Naive thymus-derived CD4-positive, alpha-beta T cell (primary cell): ENCODE measurements around the gene FHIT. TPM values are rescaled to one million over a fixed set of nuclear protein-coding genes. Genes with fewer than 3 reads are reported as not detected.
"Not testable (repeated sequence)": the region's sequence is repeated elsewhere in the genome, so short reads cannot be mapped to it uniquely, and the experiment has no call there.

Experiments
- ATAC-seq: fragments of 150-1000 bp; cut with Tn5 transposase; 2 replicates; pipeline ENCODE4 v1.10.0; 2021; ENCODE audit warnings: mild to moderate bottlenecking, moderate library complexity
- CTCF ChIA-PET: fragments of 350-600 bp; sonication (Branson Sonifier 250); formaldehyde crosslinking; loops from one replicate; lab custom pipeline; 2021; ENCODE audit warnings: antibody characterized with exemption; lab: Charles Lee
- POLR2A ChIA-PET: fragments of 350-600 bp; sonication (Branson Sonifier 250); formaldehyde crosslinking; loops from one replicate; lab custom pipeline; 2021; ENCODE audit warnings: antibody characterized with exemption, inconsistent platforms; lab: Charles Lee
- DNase-seq, 9 donors: peaks; one replicate each; pipeline versions ENCODE4 v3.0.0 to v3.0.0-alpha.2; 2020 to 2022; ENCODE audit warnings: mixed read lengths in 1 of 9
- H3K27ac ChIP-seq: one replicate; pipeline ENCODE4 v1.7.0; 2013; ENCODE audit warnings: mild to moderate bottlenecking, low read depth, low read length, moderate library complexity
- H3K27me3 ChIP-seq, 2 donors: one replicate each; pipeline ENCODE4 v1.7.0; 2013; ENCODE audit warnings: low read length in 2 of 2, mild to moderate bottlenecking in 2 of 2, moderate library complexity in 2 of 2; ENCODE audit not compliant: control insufficient read depth in 2 of 2, insufficient read depth in 2 of 2
- H3K36me3 ChIP-seq, 3 experiments: 1 replicate in 2 of 3; 2 replicates in 1 of 3; pipeline ENCODE4 v1.7.0; 2013; ENCODE audit warnings: low read length in 3 of 3, mild to moderate bottlenecking in 3 of 3, moderate library complexity in 1 of 3; ENCODE audit not compliant: insufficient read depth in 3 of 3, control insufficient read depth in 2 of 3
- H3K4me1 ChIP-seq, 2 donors: one replicate each; pipeline ENCODE4 v1.7.0; 2013; ENCODE audit warnings: low read length in 2 of 2, mild to moderate bottlenecking in 2 of 2, moderate library complexity in 1 of 2; ENCODE audit not compliant: control insufficient read depth in 2 of 2, insufficient read depth in 2 of 2
- H3K4me3 ChIP-seq: 2 replicates; pipeline ENCODE4 v1.7.0; 2013; ENCODE audit warnings: mild to moderate bottlenecking, low read length
- H3K9me3 ChIP-seq, 3 experiments: 1 replicate in 2 of 3; 2 replicates in 1 of 3; pipeline ENCODE4 v1.7.0; 2013; ENCODE audit warnings: low read length in 3 of 3; ENCODE audit not compliant: control insufficient read depth in 2 of 3
- H3K27ac Mint-ChIP-seq, 9 donors: one replicate each; pipeline ENCODE4 v1.8.0; 2020 to 2022; ENCODE audit warnings: mixed read lengths in 9 of 9, mild to moderate bottlenecking in 8 of 9, moderate library complexity in 5 of 9, inconsistent platforms in 2 of 9
- H3K27me3 Mint-ChIP-seq, 5 donors: one replicate each; pipeline ENCODE4 v1.8.0; 2021 to 2022; ENCODE audit warnings: mixed read lengths in 5 of 5, mild to moderate bottlenecking in 1 of 5
- H3K36me3 Mint-ChIP-seq, 5 donors: one replicate each; pipeline ENCODE4 v1.8.0; 2020 to 2022; ENCODE audit warnings: mixed read lengths in 5 of 5, mild to moderate bottlenecking in 3 of 5, inconsistent platforms in 1 of 5
- H3K4me1 Mint-ChIP-seq, 7 donors: one replicate each; pipeline ENCODE4 v1.8.0; 2020 to 2022; ENCODE audit warnings: mixed read lengths in 7 of 7, mild to moderate bottlenecking in 3 of 7, inconsistent platforms in 1 of 7
- H3K4me3 Mint-ChIP-seq, 10 donors: one replicate each; pipeline ENCODE4 v1.8.0; 2020 to 2022; ENCODE audit warnings: mild to moderate bottlenecking in 10 of 10, mixed read lengths in 10 of 10, moderate library complexity in 6 of 10, inconsistent platforms in 2 of 10
- H3K9me3 Mint-ChIP-seq, 11 donors: one replicate each; pipeline ENCODE4 v1.8.0; 2020 to 2022; ENCODE audit warnings: mixed read lengths in 11 of 11, mild to moderate bottlenecking in 4 of 11, inconsistent platforms in 1 of 11, moderate library complexity in 1 of 11
- intact Hi-C, 2 donors: fragments of 100-400 bp; cut with micrococcal nuclease; formaldehyde crosslinking; loops; one replicate each; pipeline ENCODE4 v1.15.1; 2023
- polyA plus RNA-seq, 2 donors: library from polyadenylated mRNA; unstranded; fragments of 300-500 nt; fragmentation: Illumina TruSeq; gene quantifications; one replicate each; pipeline ENCODE4 v1.2.3, GENCODE V29; 2021
- total RNA-seq, 6 experiments: library from RNA in 5 of 6; stranded (reverse) in 5 of 6; gene quantifications; 1 replicate in 5 of 6; 2 replicates in 1 of 6; pipeline ENCODE4 v1.2.3 and lab custom pipeline; 2021 to 2026

The FHIT gene
- total and polyA plus RNA-seq, 7 experiments from 2014 or later, result 51.2 to 230 (median 152) TPM

- intact Hi-C loops, result no loop called here
- ATAC-seq, result no peak
- no peaks in the 10 kb centered on the region for H3K27me3 Mint-ChIP-seq
Observed at GRCh38 chr3:61031503-61031902, 219.7 kb downstream of the FHIT start.

GRCh38 chr3:61030469-61031035, 220.7 kb downstream of the FHIT start:
- no peak overlapping the region for H3K27ac ChIP-seq
- POLR2A ChIA-PET, result no interaction called here
- Mint-ChIP-seq H3K27ac (no peak overlapping the region), H3K4me1 (no peaks in the 10 kb centered on the region), H3K36me3 (peaks cover 0 to 19% (median 4%) of the 10 kb centered on the region in 5 donors), H3K27me3 (no peaks in the 10 kb centered on the region), H3K9me3 (peaks cover 0 to 14% (median 2%) of the 10 kb centered on the region in 11 donors), H3K4me3 (no peak overlapping the region)
- H3K27me3 ChIP-seq, result no peaks in the 10 kb centered on the region
- CTCF ChIA-PET, result no interaction called here
- DNase-seq (no peak), ATAC-seq (no peak)
- no peaks in the 10 kb centered on the region for H3K9me3 ChIP-seq
- H3K4me1 ChIP-seq, result no peaks in the 10 kb centered on the region
- intact Hi-C loops, result no loop called here
- no peaks in the 10 kb centered on the region for H3K36me3 ChIP-seq
- H3K4me3 ChIP-seq, result no peak overlapping the region

More at GRCh38 chr3:61031503-61031902, 219.7 kb downstream of the FHIT start:
- Mint-ChIP-seq H3K4me1 (no peaks in the 10 kb centered on the region), H3K27ac (no peak overlapping the region), H3K36me3 (peaks cover 0 to 19% (median 4%) of the 10 kb centered on the region in 5 donors), H3K9me3 (peaks cover 0 to 14% (median 2%) of the 10 kb centered on the region in 11 donors), H3K4me3 (no peak overlapping the region)
- no peaks in the 10 kb centered on the region for H3K36me3 ChIP-seq
- CTCF ChIA-PET, result no interaction called here
- H3K27ac ChIP-seq, result no peak overlapping the region
- H3K4me3 ChIP-seq, result no peak overlapping the region
- H3K9me3 ChIP-seq, result no peaks in the 10 kb centered on the region
- POLR2A ChIA-PET, result no interaction called here
- no peaks in the 10 kb centered on the region for H3K27me3 ChIP-seq
- no peak for DNase-seq
- H3K4me1 ChIP-seq, result no peaks in the 10 kb centered on the region

GRCh38 chr3:61029194-61029593, 222.1 kb downstream of the FHIT start:
- Histone ChIP-seq H3K27me3 (no peaks in the 10 kb centered on the region), H3K36me3 (no peaks in the 10 kb centered on the region), H3K4me3 (no peak overlapping the region), H3K27ac (no peak overlapping the region), H3K4me1 (no peaks in the 10 kb centered on the region), H3K9me3 (no peaks in the 10 kb centered on the region)
- DNase-seq, result no peak
- Mint-ChIP-seq H3K27ac (no peak overlapping the region), H3K4me1 (no peaks in the 10 kb centered on the region), H3K36me3 (peaks cover 0 to 10% (median 4%) of the 10 kb centered on the region in 5 donors), H3K4me3 (no peak overlapping the region), H3K27me3 (no peaks in the 10 kb centered on the region), H3K9me3 (peaks cover 0 to 10% (median 2%) of the 10 kb centered on the region in 11 donors)
- CTCF ChIA-PET, result interaction anchor here (0.6 kb wide), 1 partner anchor 429 kb away, joined by 8 read pairs; no protein-coding TSS in a partner anchor
- intact Hi-C loops, result no loop called here
- POLR2A ChIA-PET, result no interaction called here
- ATAC-seq, result no peak

GRCh38 chr3:61018807-61019206, 232.4 kb downstream of the FHIT start:
- no peaks in the 10 kb centered on the region for H3K27me3 ChIP-seq
- no peak overlapping the region for H3K27ac Mint-ChIP-seq
- ATAC-seq (no peak), DNase-seq (no peak)
- H3K27ac ChIP-seq, result no peak overlapping the region
- intact Hi-C loops, result no loop called here
- H3K27me3 Mint-ChIP-seq, result no peaks in the 10 kb centered on the region
- H3K4me3 Mint-ChIP-seq, result no peak overlapping the region
- H3K36me3 Mint-ChIP-seq, result peaks cover 0 to 17% (median 8%) of the 10 kb centered on the region in 5 donors
- H3K36me3 ChIP-seq, result no peaks in the 10 kb centered on the region
- no peaks in the 10 kb centered on the region for H3K4me1 ChIP-seq
- H3K4me3 ChIP-seq, result no peak overlapping the region
- no peaks in the 10 kb centered on the region for H3K4me1 Mint-ChIP-seq
- peaks cover 4 to 30% (median 20%) of the 10 kb centered on the region in 11 donors for H3K9me3 Mint-ChIP-seq
- CTCF ChIA-PET, result no interaction called here
- no peaks in the 10 kb centered on the region for H3K9me3 ChIP-seq
- POLR2A ChIA-PET, result no interaction called here

- Mint-ChIP-seq H3K36me3 (peaks cover 0 to 10% (median 7%) of the 10 kb centered on the region in 5 donors), H3K9me3 (peaks cover 4 to 20% (median 15%) of the 10 kb centered on the region in 11 donors)
- ATAC-seq, H3K4me1 Mint-ChIP-seq, H3K9me3 ChIP-seq, DNase-seq, H3K4me3 ChIP-seq, intact Hi-C loops, H3K4me1 ChIP-seq, H3K27me3 ChIP-seq, H3K27ac Mint-ChIP-seq, H3K27ac ChIP-seq, CTCF ChIA-PET, H3K27me3 Mint-ChIP-seq, POLR2A ChIA-PET, H3K36me3 ChIP-seq, H3K4me3 Mint-ChIP-seq: not testable (repeated sequence)
Observed at GRCh38 chr3:61017028-61017427, 234.2 kb downstream of the FHIT start.

GRCh38 chr3:61015859-61016258, 235.4 kb downstream of the FHIT start:
- H3K4me1 Mint-ChIP-seq, result no peaks in the 10 kb centered on the region
- CTCF ChIA-PET, result no interaction called here
- POLR2A ChIA-PET, result no interaction called here
- H3K27ac ChIP-seq, result no peak overlapping the region
- H3K9me3 Mint-ChIP-seq, result peaks cover 0 to 11% (median 7%) of the 10 kb centered on the region in 11 donors
- no peaks in the 10 kb centered on the region for H3K9me3 ChIP-seq
- intact Hi-C loops, result no loop called here
- H3K27me3 Mint-ChIP-seq, result no peaks in the 10 kb centered on the region
- no peak for DNase-seq
- H3K36me3 ChIP-seq, result no peaks in the 10 kb centered on the region
- no peak overlapping the region for H3K27ac Mint-ChIP-seq
- H3K4me3 Mint-ChIP-seq, result no peak overlapping the region
- no peak overlapping the region for H3K4me3 ChIP-seq
- no peaks in the 10 kb centered on the region for H3K4me1 ChIP-seq
- H3K27me3 ChIP-seq, result no peaks in the 10 kb centered on the region
- ATAC-seq, result no peak
- H3K36me3 Mint-ChIP-seq, result peaks cover 0 to 8% (median 4%) of the 10 kb centered on the region in 5 donors

- intact Hi-C loops, result no loop called here
- no peak for ATAC-seq
- Mint-ChIP-seq H3K27ac (no peak overlapping the region), H3K4me1 (no peaks in the 10 kb centered on the region), H3K9me3 (peaks cover 0 to 6% (median 4%) of the 10 kb centered on the region in 11 donors), H3K27me3 (no peaks in the 10 kb centered on the region), H3K36me3 (peaks cover 0 to 4% (median 2%) of the 10 kb centered on the region in 5 donors), H3K4me3 (no peak overlapping the region)
- Histone ChIP-seq H3K27ac (no peak overlapping the region), H3K9me3 (no peaks in the 10 kb centered on the region), H3K36me3 (no peaks in the 10 kb centered on the region), H3K27me3 (no peaks in the 10 kb centered on the region), H3K4me3 (no peak overlapping the region), H3K4me1 (no peaks in the 10 kb centered on the region)
- no peak for DNase-seq
- ChIA-PET CTCF (no interaction called here), POLR2A (no interaction called here)
Observed at GRCh38 chr3:61015408-61015807, 235.8 kb downstream of the FHIT start.
